ENCODE results near the gene FAM174B.

FAM174B gene

GRCh38 chr15:92614791-92615785, 40.5 kb downstream of the FAM174B start:
- H3K27me3 ChIP-seq (ENCODE audit: insufficient read depth, low read length, poor library complexity, severe bottlenecking), result no peaks in the 10 kb centered on the region

GRCh38 chr15:92614301-92614700, 41.3 kb downstream of the FAM174B start:
- TF ChIP-seq EZH2phosphoT487 (IDR thresholded peaks at IDR 0.05; ENCODE audit: borderline replicate concordance), result no peak
- no peak for TF ChIP-seq CTCF (conservative IDR thresholded peaks at IDR 0.05; ENCODE audit: low read length)
- no peaks in the 10 kb centered on the region for H3K9me2 ChIP-seq (replicated peaks; ENCODE audit: low read depth, low read length)
- H3K4me1 ChIP-seq (ENCODE audit: insufficient read depth, low read length, poor library complexity, severe bottlenecking), result no peaks in the 10 kb centered on the region
- H3K27me3 ChIP-seq (ENCODE audit: insufficient read depth, low read length, poor library complexity, severe bottlenecking), result no peaks in the 10 kb centered on the region
- no peak overlapping the region for H2AFZ ChIP-seq (ENCODE audit: low read length)
- no peaks in the 10 kb centered on the region for H4K20me1 ChIP-seq (ENCODE audit: insufficient read depth, low read length, poor library complexity, severe bottlenecking)
- no peak overlapping the region for H3K9ac ChIP-seq (ENCODE audit: low read depth, low read length, poor library complexity, severe bottlenecking)
- H3F3A ChIP-seq (ENCODE audit: low read depth), result no peaks in the 10 kb centered on the region
- H3K36me3 ChIP-seq (ENCODE audit: insufficient read depth, low read length), result no peaks in the 10 kb centered on the region
- H3K4me3 ChIP-seq (ENCODE audit: low read length, poor library complexity, severe bottlenecking), result no peak overlapping the region
- H3K9me3 ChIP-seq (ENCODE audit: insufficient read depth, low read depth, low read length), result no peaks in the 10 kb centered on the region
- H3K4me2 ChIP-seq (ENCODE audit: low read depth, low read length, poor library complexity, severe bottlenecking), result no peak overlapping the region
- no peaks in the 10 kb centered on the region for H3K79me2 ChIP-seq (ENCODE audit: insufficient read depth, low read length)

More at GRCh38 chr15:92614791-92615785, 40.5 kb downstream of the FAM174B start:
- H3K4me1 ChIP-seq (ENCODE audit: insufficient read depth, low read length, poor library complexity, severe bottlenecking), result no peaks in the 10 kb centered on the region
- H4K20me1 ChIP-seq (ENCODE audit: insufficient read depth, low read length, poor library complexity, severe bottlenecking), result no peaks in the 10 kb centered on the region
- H3K4me3 ChIP-seq (ENCODE audit: low read length, poor library complexity, severe bottlenecking), result no peak overlapping the region
- H3F3A ChIP-seq (ENCODE audit: low read depth), result no peaks in the 10 kb centered on the region
- no peaks in the 10 kb centered on the region for H3K9me2 ChIP-seq (replicated peaks; ENCODE audit: low read depth, low read length)
- H2AFZ ChIP-seq (ENCODE audit: low read length), result no peak overlapping the region
- no peaks in the 10 kb centered on the region for H3K79me2 ChIP-seq (ENCODE audit: insufficient read depth, low read length)
- H3K4me2 ChIP-seq (ENCODE audit: low read depth, low read length, poor library complexity, severe bottlenecking), result no peak overlapping the region
- H3K36me3 ChIP-seq (ENCODE audit: insufficient read depth, low read length), result no peaks in the 10 kb centered on the region
- H3K9me3 ChIP-seq (ENCODE audit: insufficient read depth, low read depth, low read length), result no peaks in the 10 kb centered on the region
- TF ChIP-seq EZH2phosphoT487 (IDR thresholded peaks at IDR 0.05; ENCODE audit: borderline replicate concordance), result no peak
- TF ChIP-seq CTCF (conservative IDR thresholded peaks at IDR 0.05; ENCODE audit: low read length), result no peak
- no peak overlapping the region for H3K9ac ChIP-seq (ENCODE audit: low read depth, low read length, poor library complexity, severe bottlenecking)

GRCh38 chr15:92613841-92614240, 41.7 kb downstream of the FAM174B start:
- no peaks in the 10 kb centered on the region for H3K4me1 ChIP-seq (ENCODE audit: insufficient read depth, low read length, poor library complexity, severe bottlenecking)
- no peaks in the 10 kb centered on the region for H3K36me3 ChIP-seq (ENCODE audit: insufficient read depth, low read length)
- no peaks in the 10 kb centered on the region for H3K9me3 ChIP-seq (ENCODE audit: insufficient read depth, low read depth, low read length)
- no peak overlapping the region for H3K9ac ChIP-seq (ENCODE audit: low read depth, low read length, poor library complexity, severe bottlenecking)
- H4K20me1 ChIP-seq (ENCODE audit: insufficient read depth, low read length, poor library complexity, severe bottlenecking), result no peaks in the 10 kb centered on the region
- TF ChIP-seq EZH2phosphoT487 (IDR thresholded peaks at IDR 0.05; ENCODE audit: borderline replicate concordance) (no peak), CTCF (conservative IDR thresholded peaks at IDR 0.05; ENCODE audit: low read length) (no peak)
- H3F3A ChIP-seq (ENCODE audit: low read depth), result no peaks in the 10 kb centered on the region
- H2AFZ ChIP-seq (ENCODE audit: low read length), result no peak overlapping the region
- H3K79me2 ChIP-seq (ENCODE audit: insufficient read depth, low read length), result no peaks in the 10 kb centered on the region
- H3K27me3 ChIP-seq (ENCODE audit: insufficient read depth, low read length, poor library complexity, severe bottlenecking), result no peaks in the 10 kb centered on the region
- no peak overlapping the region for H3K4me3 ChIP-seq (ENCODE audit: low read length, poor library complexity, severe bottlenecking)
- no peaks in the 10 kb centered on the region for H3K9me2 ChIP-seq (replicated peaks; ENCODE audit: low read depth, low read length)
- no peak overlapping the region for H3K4me2 ChIP-seq (ENCODE audit: low read depth, low read length, poor library complexity, severe bottlenecking)
